Smooth muscle cell (in vitro differentiated cells): ENCODE measurements around the gene SLC7A7. TPM values are rescaled to one million over a fixed set of nuclear protein-coding genes. Genes with fewer than 3 reads are reported as not detected.

ENCODE experiments used
- DNase-seq: peaks from one replicate; lab custom pipeline; 2025; ENCODE audit not compliant: unreplicated experiment; lab: John Stamatoyannopoulos, UW
- H2AFZ ChIP-seq: fragments of 200-600 bp; sonication (generic); 2 replicates; pipeline ENCODE4 v1.6.0; 2016; ENCODE audit warnings: antibody characterized with exemption, low read depth, mild to moderate bottlenecking
- H3F3A ChIP-seq: fragments of 200-600 bp; sonication (generic); 2 replicates; pipeline ENCODE4 v1.6.0; 2017; ENCODE audit warnings: antibody characterized with exemption, low read depth
- H3K27ac ChIP-seq: fragments of 200-600 bp; sonication (generic); 2 replicates; pipeline ENCODE4 v1.5.1; 2016; ENCODE audit warnings: low read depth, mild to moderate bottlenecking
- H3K27me3 ChIP-seq: fragments of 200-600 bp; sonication (generic); 2 replicates; pipeline ENCODE4 v1.6.1; 2016; ENCODE audit warnings: low read depth, mild to moderate bottlenecking
- H3K36me3 ChIP-seq: fragments of 200-600 bp; sonication (generic); 2 replicates; pipeline ENCODE4 v1.5.1; 2016; ENCODE audit warnings: low read depth
- H3K4me1 ChIP-seq: fragments of 200-600 bp; sonication (generic); 2 replicates; pipeline ENCODE4 v1.5.1; 2016; ENCODE audit warnings: low read depth
- H3K4me2 ChIP-seq: fragments of 200-600 bp; sonication (generic); 2 replicates; pipeline ENCODE4 v1.6.0; 2016; ENCODE audit warnings: mild to moderate bottlenecking
- H3K4me3 ChIP-seq: fragments of 200-600 bp; sonication (generic); 2 replicates; pipeline ENCODE4 v1.5.1; 2016; ENCODE audit warnings: mild to moderate bottlenecking
- H3K79me2 ChIP-seq: fragments of 200-600 bp; sonication (generic); 2 replicates; pipeline ENCODE4 v1.6.0; 2016; ENCODE audit warnings: low read depth, mild to moderate bottlenecking
- H3K9ac ChIP-seq: fragments of 200-600 bp; sonication (generic); 2 replicates; pipeline ENCODE4 v1.6.0; 2016; ENCODE audit warnings: low read depth
- H3K9me3 ChIP-seq: fragments of 200-600 bp; sonication (generic); replicated peaks from 2 replicates; pipeline ENCODE4 v1.5.1; 2016; ENCODE audit warnings: low read depth
- H4K20me1 ChIP-seq: fragments of 200-600 bp; sonication (generic); 2 replicates; pipeline ENCODE4 v1.6.0; 2016; ENCODE audit warnings: low read depth
- CTCF ChIP-seq: fragments of 200-600 bp; sonication (generic); IDR thresholded peaks from 2 replicates; pipeline ENCODE4 v1.5.1; 2017; ENCODE audit warnings: borderline replicate concordance, mild to moderate bottlenecking, antibody characterized with exemption; ENCODE audit not compliant: insufficient read depth, poor library complexity, severe bottlenecking
- WGBS: methylation state at CpG from one replicate; pipeline ENCODE4 v1.1.7; 2016; ENCODE audit warnings: low lambda C conversion rate; 5-methylcytosine and 5-hydroxymethylcytosine counted together
- polyA plus RNA-seq: library from polyadenylated mRNA; unstranded; fragments of >200 nt; fragmentation: Nextera tagmentation; extraction: Ambion mirVana; gene quantifications from 2 replicates; pipeline ENCODE4 v1.2.1, GENCODE V29; 2016
- total RNA-seq: library from RNA; depleted of rRNA; stranded (reverse); fragments of >200 nt; gene quantifications from 2 replicates; pipeline ENCODE4 v1.2.3, GENCODE V29; 2014

Gene SLC7A7
- total and polyA plus RNA-seq, 2 experiments from 2014 or later = 10.0 to 18.5 TPM

GRCh38 chr14:22773162-22774010, 41.8 kb downstream of the SLC7A7 start:
- Histone ChIP-seq H3K27me3 (no peaks in the 10 kb centered on the region), H3K4me1 (no peaks in the 10 kb centered on the region)
- DNase-seq = no peak

GRCh38 chr14:22772725-22773124, 42.5 kb downstream of the SLC7A7 start:
- Histone ChIP-seq H4K20me1 (no peaks in the 10 kb centered on the region), H3K9ac (no peak overlapping the region), H3K27ac (no peak overlapping the region), H3K79me2 (peaks cover 8% of the 10 kb centered on the region), H2AFZ (no peak overlapping the region), H3K9me3 (no peaks in the 10 kb centered on the region), H3K4me3 (no peak overlapping the region), H3F3A (peaks cover 5% of the 10 kb centered on the region), H3K4me2 (no peak overlapping the region), H3K36me3 (no peaks in the 10 kb centered on the region), H3K4me1 (peaks cover 2% of the 10 kb centered on the region), H3K27me3 (no peaks in the 10 kb centered on the region)
- no peak for DNase-seq
- 100% methylated on average over 1 of the region's 1 CpG for WGBS
- no peak for TF ChIP-seq CTCF

More at GRCh38 chr14:22773162-22774010, 41.8 kb downstream of the SLC7A7 start:
- no peak overlapping the region for H2AFZ ChIP-seq
- H3K4me2 ChIP-seq = no peak overlapping the region
- H3K79me2 ChIP-seq = peaks cover 3% of the 10 kb centered on the region
- no peak overlapping the region for H3K9ac ChIP-seq
- no peaks in the 10 kb centered on the region for H3K36me3 ChIP-seq
- peaks cover 1% of the 10 kb centered on the region for H3F3A ChIP-seq
- no peak overlapping the region for H3K4me3 ChIP-seq
- no peak for TF ChIP-seq CTCF
- WGBS = 97% methylated on average over 8 of the region's 8 CpGs
- no peaks in the 10 kb centered on the region for H4K20me1 ChIP-seq
- H3K27ac ChIP-seq = no peak overlapping the region
- H3K9me3 ChIP-seq = no peaks in the 10 kb centered on the region

- Histone ChIP-seq H4K20me1 (no peaks in the 10 kb centered on the region), H3K9me3 (no peaks in the 10 kb centered on the region), H2AFZ (no peak overlapping the region), H3K4me1 (peaks cover 13% of the 10 kb centered on the region), H3K4me2 (no peak overlapping the region), H3K4me3 (no peak overlapping the region), H3K79me2 (peaks cover 24% of the 10 kb centered on the region), H3K27me3 (no peaks in the 10 kb centered on the region), H3F3A (peaks cover 5% of the 10 kb centered on the region), H3K9ac (no peak overlapping the region), H3K27ac (no peak overlapping the region), H3K36me3 (no peaks in the 10 kb centered on the region)
- DNase-seq = no peak
- TF ChIP-seq CTCF = no peak
- 98% methylated on average over 8 of the region's 8 CpGs for WGBS
Observed at GRCh38 chr14:22770481-22771187, 44.6 kb downstream of the SLC7A7 start.
